Ishikawa (cell line): Measurements from ENCODE around the gene DLX2.

Source experiments
- CEBPB ChIP-seq: IDR thresholded peaks from 2 replicates; pipeline ENCODE4 v1.6.1; 2012
- CREB1 ChIP-seq: IDR thresholded peaks from 2 replicates; pipeline ENCODE4 v1.6.1; 2012; ENCODE audit warnings: low read depth
- EGR1 ChIP-seq: IDR thresholded peaks from 2 replicates; pipeline ENCODE4 v1.6.1; 2012
- EP300 ChIP-seq: IDR thresholded peaks from 2 replicates; pipeline ENCODE4 v1.6.1; 2012; ENCODE audit warnings: borderline replicate concordance
- FOXM1 ChIP-seq: IDR thresholded peaks from 2 replicates; pipeline ENCODE4 v1.6.1; 2012; ENCODE audit warnings: low read depth, borderline replicate concordance
- NFIC ChIP-seq: IDR thresholded peaks from 2 replicates; pipeline ENCODE4 v1.6.1; 2012
- RAD21 ChIP-seq: IDR thresholded peaks from 2 replicates; pipeline ENCODE4 v1.6.1; 2012; ENCODE audit warnings: low read depth
- TAF1 ChIP-seq: IDR thresholded peaks from 2 replicates; pipeline ENCODE4 v1.6.1; 2012; ENCODE audit warnings: low read depth, mild to moderate bottlenecking
- TCF12 ChIP-seq: IDR thresholded peaks from 2 replicates; pipeline ENCODE4 v1.6.1; 2012; ENCODE audit warnings: low read depth
- TEAD4 ChIP-seq: IDR thresholded peaks from 2 replicates; pipeline ENCODE4 v1.6.1; 2012
- YY1 ChIP-seq: IDR thresholded peaks from 2 replicates; pipeline ENCODE4 v1.6.1; 2012; ENCODE audit warnings: low read depth
- ZBTB7A ChIP-seq: IDR thresholded peaks from 2 replicates; pipeline ENCODE4 v1.6.1; 2012; ENCODE audit warnings: low read depth
- TF ChIP-seq, protein P1 (sequence below): IDR thresholded peaks from 2 replicates; pipeline ENCODE4 v1.6.1; 2012; ENCODE audit warnings: low read depth, mild to moderate bottlenecking
- TF ChIP-seq, protein P2 (sequence below): IDR thresholded peaks from 2 replicates; pipeline ENCODE4 v1.6.1; 2012
- TF ChIP-seq, protein P3 (sequence below): IDR thresholded peaks from 2 replicates; pipeline ENCODE4 v1.6.1; 2012

The DLX2 gene

DNA sequence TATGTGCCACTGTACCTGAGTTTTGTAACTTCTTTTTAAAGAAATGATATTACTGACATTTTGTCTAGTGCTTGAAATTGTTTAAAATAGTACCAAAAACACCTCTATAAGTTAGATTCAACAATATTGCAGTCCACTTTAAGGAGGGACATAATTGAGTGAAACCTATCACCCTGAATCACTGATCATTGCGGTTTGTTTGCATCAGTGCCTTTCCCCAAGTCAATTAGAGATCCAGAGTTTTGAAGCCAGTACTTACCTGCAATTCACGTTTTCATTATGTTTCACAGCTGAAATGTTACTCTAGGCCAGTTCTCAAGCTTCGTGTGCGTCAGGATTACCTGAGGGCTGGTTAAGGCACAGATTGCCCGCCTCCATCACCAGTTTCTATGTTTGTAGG is 44.0 kb downstream of the DLX2 start:
- no peak for TF ChIP-seq CEBPB
- TF ChIP-seq EP300 = no peak
- TF ChIP-seq EGR1 = no peak
- TF ChIP-seq, protein P1, sequence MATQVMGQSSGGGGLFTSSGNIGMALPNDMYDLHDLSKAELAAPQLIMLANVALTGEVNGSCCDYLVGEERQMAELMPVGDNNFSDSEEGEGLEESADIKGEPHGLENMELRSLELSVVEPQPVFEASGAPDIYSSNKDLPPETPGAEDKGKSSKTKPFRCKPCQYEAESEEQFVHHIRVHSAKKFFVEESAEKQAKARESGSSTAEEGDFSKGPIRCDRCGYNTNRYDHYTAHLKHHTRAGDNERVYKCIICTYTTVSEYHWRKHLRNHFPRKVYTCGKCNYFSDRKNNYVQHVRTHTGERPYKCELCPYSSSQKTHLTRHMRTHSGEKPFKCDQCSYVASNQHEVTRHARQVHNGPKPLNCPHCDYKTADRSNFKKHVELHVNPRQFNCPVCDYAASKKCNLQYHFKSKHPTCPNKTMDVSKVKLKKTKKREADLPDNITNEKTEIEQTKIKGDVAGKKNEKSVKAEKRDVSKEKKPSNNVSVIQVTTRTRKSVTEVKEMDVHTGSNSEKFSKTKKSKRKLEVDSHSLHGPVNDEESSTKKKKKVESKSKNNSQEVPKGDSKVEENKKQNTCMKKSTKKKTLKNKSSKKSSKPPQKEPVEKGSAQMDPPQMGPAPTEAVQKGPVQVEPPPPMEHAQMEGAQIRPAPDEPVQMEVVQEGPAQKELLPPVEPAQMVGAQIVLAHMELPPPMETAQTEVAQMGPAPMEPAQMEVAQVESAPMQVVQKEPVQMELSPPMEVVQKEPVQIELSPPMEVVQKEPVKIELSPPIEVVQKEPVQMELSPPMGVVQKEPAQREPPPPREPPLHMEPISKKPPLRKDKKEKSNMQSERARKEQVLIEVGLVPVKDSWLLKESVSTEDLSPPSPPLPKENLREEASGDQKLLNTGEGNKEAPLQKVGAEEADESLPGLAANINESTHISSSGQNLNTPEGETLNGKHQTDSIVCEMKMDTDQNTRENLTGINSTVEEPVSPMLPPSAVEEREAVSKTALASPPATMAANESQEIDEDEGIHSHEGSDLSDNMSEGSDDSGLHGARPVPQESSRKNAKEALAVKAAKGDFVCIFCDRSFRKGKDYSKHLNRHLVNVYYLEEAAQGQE = no peak
- no peak for TF ChIP-seq NFIC
- TF ChIP-seq TEAD4 = no peak
- TF ChIP-seq RAD21 = no peak

DNA sequence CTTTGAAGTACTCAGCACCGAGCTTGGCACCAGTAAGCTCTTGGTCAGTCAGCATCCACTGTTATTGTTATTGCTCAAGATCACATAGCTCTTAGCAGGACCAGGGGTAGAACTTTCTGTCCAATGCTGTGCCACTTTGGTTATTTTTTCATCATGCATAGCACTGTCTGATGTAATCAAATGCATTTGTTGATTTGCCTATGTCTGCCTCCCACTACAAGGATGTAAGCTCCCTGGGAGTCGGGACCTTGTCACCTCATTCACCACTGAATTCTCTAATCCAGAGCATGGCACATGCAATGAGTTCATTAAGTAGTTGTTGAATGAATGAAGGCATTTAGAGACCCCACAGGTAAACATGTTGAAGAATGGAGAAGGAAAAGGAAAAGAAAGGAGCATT is 46.4 kb downstream of the DLX2 start:
- TF ChIP-seq CEBPB = no peak

DNA sequence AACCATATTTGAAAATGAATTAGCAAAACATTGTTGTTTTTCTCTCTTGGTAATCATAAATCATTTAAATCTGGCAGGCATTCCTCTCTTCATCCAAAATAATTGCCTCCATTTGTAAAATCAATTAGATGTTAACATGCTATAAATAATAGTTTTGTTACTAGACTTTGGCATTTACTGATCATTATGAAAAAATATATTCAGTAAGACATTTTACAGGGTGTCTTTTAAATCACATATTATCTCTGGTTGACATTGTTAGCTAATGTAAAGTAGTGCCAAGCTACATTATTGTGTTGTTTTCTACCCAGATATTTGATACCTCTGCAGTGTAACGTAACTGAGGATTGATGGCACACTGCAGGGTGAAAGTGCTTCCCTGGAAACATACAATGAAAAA is 49.2 kb downstream of the DLX2 start:
- TF ChIP-seq TAF1 (no peak), EGR1 (no peak), FOXM1 (no peak), EP300 (no peak), YY1 (no peak), TEAD4 (no peak), RAD21 (no peak), CEBPB (no peak), TCF12 (no peak), NFIC (no peak), CREB1 (no peak), ZBTB7A (no peak)
- TF ChIP-seq, protein P2, sequence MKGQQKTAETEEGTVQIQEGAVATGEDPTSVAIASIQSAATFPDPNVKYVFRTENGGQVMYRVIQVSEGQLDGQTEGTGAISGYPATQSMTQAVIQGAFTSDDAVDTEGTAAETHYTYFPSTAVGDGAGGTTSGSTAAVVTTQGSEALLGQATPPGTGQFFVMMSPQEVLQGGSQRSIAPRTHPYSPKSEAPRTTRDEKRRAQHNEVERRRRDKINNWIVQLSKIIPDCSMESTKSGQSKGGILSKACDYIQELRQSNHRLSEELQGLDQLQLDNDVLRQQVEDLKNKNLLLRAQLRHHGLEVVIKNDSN = no peak
- TF ChIP-seq, protein P1 = no peak
- TF ChIP-seq, protein P3, sequence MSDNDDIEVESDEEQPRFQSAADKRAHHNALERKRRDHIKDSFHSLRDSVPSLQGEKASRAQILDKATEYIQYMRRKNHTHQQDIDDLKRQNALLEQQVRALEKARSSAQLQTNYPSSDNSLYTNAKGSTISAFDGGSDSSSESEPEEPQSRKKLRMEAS = no peak

DNA sequence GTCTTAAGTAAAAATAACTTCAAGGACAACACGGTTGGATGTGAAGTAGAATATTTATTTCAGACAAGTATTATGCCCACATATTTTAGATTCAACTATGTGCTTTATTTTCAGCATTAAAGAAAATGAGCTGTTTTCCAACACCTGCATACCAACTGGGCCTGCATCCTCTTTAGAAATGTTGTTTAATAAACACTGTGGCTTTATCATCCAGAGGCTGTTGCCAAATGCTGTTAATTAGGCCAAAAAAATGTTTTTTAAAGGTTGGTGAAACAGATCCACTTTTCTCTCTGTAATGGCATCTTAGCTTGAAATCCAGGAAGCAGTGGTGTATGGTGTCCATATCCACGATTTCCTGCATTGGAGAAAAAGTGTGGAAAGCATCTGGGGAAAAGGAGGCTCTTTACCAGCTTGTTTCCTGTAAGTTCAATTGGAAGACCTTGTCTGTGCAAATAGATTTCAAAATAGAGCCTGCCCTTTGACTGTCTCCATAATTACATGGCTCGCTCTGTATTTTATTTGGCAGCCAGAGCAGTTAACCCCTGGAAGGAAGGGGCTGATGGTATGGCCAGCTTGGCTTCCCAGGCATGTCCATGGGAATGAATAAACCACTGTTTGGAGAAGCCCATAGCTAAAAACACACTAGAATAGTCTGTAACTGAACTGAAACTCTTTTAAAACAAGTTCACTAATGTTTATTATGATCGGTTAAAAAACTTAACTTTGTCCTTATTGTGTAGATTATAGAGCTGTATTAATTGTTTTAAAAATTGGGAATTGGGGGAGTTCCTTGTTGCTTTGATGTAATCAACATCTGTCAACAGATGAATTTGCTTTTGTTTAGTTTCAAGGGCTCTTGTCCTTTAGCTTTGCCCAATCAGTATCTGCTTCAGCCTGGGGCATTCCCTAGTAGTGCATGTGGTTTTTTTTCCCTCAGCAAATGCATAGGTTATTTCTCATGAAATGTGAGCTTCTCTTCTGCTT is 50.4 kb downstream of the DLX2 start:
- TF ChIP-seq CREB1 = no peak
- no peak for TF ChIP-seq EP300
- TF ChIP-seq TCF12 = no peak

DNA sequence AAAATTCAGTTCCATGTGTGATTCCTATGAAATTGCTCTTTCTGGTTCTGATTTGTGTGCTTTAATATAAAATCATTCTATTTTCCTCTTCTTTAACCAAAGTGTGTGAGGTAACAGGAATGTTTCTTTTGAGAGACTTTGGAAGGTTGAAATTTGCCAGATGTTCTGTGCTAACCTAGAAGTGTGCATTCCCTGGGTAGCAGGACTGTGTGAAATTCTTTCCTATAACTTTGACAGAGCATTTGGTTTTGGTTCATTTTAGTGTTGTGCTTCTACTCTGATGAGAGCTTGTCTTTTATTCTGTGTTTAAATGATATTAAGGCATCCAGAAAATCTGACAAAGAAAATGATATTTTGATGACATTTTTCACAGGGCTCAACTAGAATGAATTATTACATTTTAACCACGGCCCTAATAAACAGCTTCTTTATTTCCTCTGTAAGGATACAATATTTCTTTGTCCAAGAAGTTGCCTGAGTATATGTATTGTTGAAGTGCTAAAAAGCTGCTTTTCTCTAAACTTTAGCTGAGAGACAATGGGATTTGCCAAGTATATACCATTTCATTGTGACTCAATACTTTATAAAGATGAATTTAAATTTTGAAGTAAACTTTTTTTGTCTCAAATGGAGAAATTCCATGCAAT is 52.1 kb downstream of the DLX2 start:
- no peak for TF ChIP-seq TCF12
- TF ChIP-seq, protein P2 = no peak
- TF ChIP-seq, protein P1 = no peak
